A549 (cell line): ENCODE results near the gene POLD1. TPM values are rescaled to one million over a fixed set of nuclear protein-coding genes. Genes with fewer than 3 reads are reported as not detected.

Experiments used
- ATAC-seq, 2 experiments: fragments of 200-7000 bp in 1 of 2; fragments of >200 bp in 1 of 2; cut with Nextera tagmentation in 1 of 2; cut with Tn5 transposase in 1 of 2; 3 replicates each; pipeline versions ENCODE4 v1.8.0 to v1.9.1; 2018 to 2020; ENCODE audit warnings: mild to moderate bottlenecking in 1 of 2, moderate library complexity in 1 of 2
- CTCF ChIA-PET: fragments of 300-600 bp; sonication (Branson Sonifier 250); formaldehyde crosslinking; extraction: SDS; loops from one replicate; lab custom pipeline; 2021; ENCODE audit warnings: antibody characterized with exemption, inconsistent platforms; lab: Yijun Ruan, JAX
- POLR2A ChIA-PET: fragments of 350-600 bp; formaldehyde crosslinking; extraction: SDS; loops from one replicate; lab custom pipeline; 2021; ENCODE audit warnings: antibody characterized with exemption, inconsistent platforms; lab: Yijun Ruan, JAX
- DNase-seq, 2 experiments: peaks; one replicate each; pipeline versions ENCODE4 v3.0.0 to v3.0.0-alpha.2; 2011 to 2016; ENCODE audit warnings: low read depth in 1 of 2, low spot score in 1 of 2
- FAIRE-seq: peaks from 2 replicates; lab custom pipeline; 2011; peaks lifted over from hg19 to GRCh38; lab: Jason Lieb, UNC
- H3K27ac ChIP-seq, 2 experiments: fragments of >200 bp; sonication (Bioruptor Twin); formaldehyde crosslinking; 3 replicates each; pipeline ENCODE4 v1.5.1; 2016 to 2017
- H3K4me1 ChIP-seq: fragments of >200 bp; sonication (Bioruptor Twin); formaldehyde crosslinking; 3 replicates; pipeline ENCODE4 v1.6.1; 2016
- H3K4me2 ChIP-seq: fragments of >200 bp; sonication (Bioruptor Twin); formaldehyde crosslinking; 3 replicates; pipeline ENCODE4 v1.6.1; 2016
- H3K4me3 ChIP-seq: fragments of >200 bp; sonication (Bioruptor Twin); formaldehyde crosslinking; 3 replicates; pipeline ENCODE4 v1.5.1; 2016
- H3K9me3 ChIP-seq: fragments of >200 bp; sonication (Bioruptor Twin); formaldehyde crosslinking; 3 replicates; pipeline ENCODE4 v1.6.1; 2016
- BHLHE40 ChIP-seq: IDR thresholded peaks from 2 replicates; pipeline ENCODE4 v1.6.1; 2012; ENCODE audit warnings: low read depth, low read length, inconsistent platforms
- CBX8 ChIP-seq: fragments of 200-600 bp; sonication (generic); IDR thresholded peaks from 2 replicates; pipeline ENCODE4 v1.6.1; 2016
- EHMT2 ChIP-seq: fragments of 200-600 bp; sonication (generic); IDR thresholded peaks from 2 replicates; pipeline ENCODE4 v1.6.1; 2016; ENCODE audit warnings: antibody characterized with exemption, low read depth, mild to moderate bottlenecking, moderate library complexity
- ESRRA ChIP-seq: fragments of 150-350 bp; IDR thresholded peaks from 2 replicates; pipeline ENCODE4 v1.6.1; 2014; ENCODE audit warnings: mild to moderate bottlenecking, low read length, borderline replicate concordance
- FOSB ChIP-seq: fragments of 250-450 bp; sonication (Bioruptor Pico); IDR thresholded peaks from 2 replicates; pipeline ENCODE4 v1.5.0; 2020; ENCODE audit warnings: mild to moderate bottlenecking, moderate library complexity
- GATA3 ChIP-seq: IDR thresholded peaks from 2 replicates; pipeline ENCODE4 v1.6.1; 2012; ENCODE audit warnings: borderline replicate concordance
- HEYL ChIP-seq: fragments of 250-450 bp; sonication (Bioruptor Pico); IDR thresholded peaks from 2 replicates; pipeline ENCODE4 v1.8.0; 2021; ENCODE audit warnings: mild to moderate bottlenecking, moderate library complexity
- HOXB13 ChIP-seq: fragments of 250-450 bp; sonication (Bioruptor Pico); IDR thresholded peaks from 2 replicates; pipeline ENCODE4 v1.5.0; 2020; ENCODE audit warnings: low read depth, mild to moderate bottlenecking, moderate library complexity
- JUN ChIP-seq, 2 experiments: fragments of >200 bp; sonication (Bioruptor Twin); formaldehyde crosslinking; IDR thresholded peaks; 2 replicates in 1 of 2; 3 replicates in 1 of 2; pipeline ENCODE4 v1.6.1; 2016 to 2017
- KDM5A ChIP-seq: fragments of 200-600 bp; sonication (generic); IDR thresholded peaks from 2 replicates; pipeline ENCODE4 v1.6.1; 2016; ENCODE audit warnings: antibody characterized with exemption, mild to moderate bottlenecking
- MAFK ChIP-seq: fragments of 450-650 bp; IDR thresholded peaks from 2 replicates; pipeline ENCODE4 v1.6.1; 2014; ENCODE audit not compliant: partially characterized antibody
- NFE2L2 ChIP-seq: fragments of 150-350 bp; conservative IDR thresholded peaks from 2 replicates; pipeline ENCODE4 v1.6.1; 2014; ENCODE audit warnings: low read length
- RAD21 ChIP-seq, 2 experiments: fragments of >200 bp in 1 of 2; sonication (Bioruptor Twin) in 1 of 2; formaldehyde crosslinking in 1 of 2; IDR thresholded peaks in 1 of 2; conservative IDR thresholded peaks in 1 of 2; 2 replicates in 1 of 2; 3 replicates in 1 of 2; pipeline ENCODE4 v1.6.1; 2012 to 2018; ENCODE audit warnings: inconsistent platforms in 1 of 2
- SMC3 ChIP-seq: fragments of >200 bp; sonication (Bioruptor Twin); formaldehyde crosslinking; IDR thresholded peaks from 3 replicates; pipeline ENCODE4 v1.6.1; 2018; ENCODE audit warnings: inconsistent platforms
- TFCP2L1 ChIP-seq: fragments of 250-450 bp; sonication (Bioruptor Pico); IDR thresholded peaks from 2 replicates; pipeline ENCODE4 v1.5.0; 2021; ENCODE audit warnings: mild to moderate bottlenecking
- TP53 ChIP-seq: fragments of 250-450 bp; sonication (Bioruptor Pico); IDR thresholded peaks from 2 replicates; pipeline ENCODE4 v1.5.0; 2021; ENCODE audit warnings: mild to moderate bottlenecking, moderate library complexity
- ZC3H11A ChIP-seq: fragments of 450-650 bp; IDR thresholded peaks from 2 replicates; pipeline ENCODE4 v1.6.1; 2014; ENCODE audit warnings: antibody characterized with exemption, mild to moderate bottlenecking
- ZFP36 ChIP-seq: fragments of 450-650 bp; IDR thresholded peaks from 2 replicates; pipeline ENCODE4 v1.6.1; 2014; ENCODE audit warnings: borderline replicate concordance; ENCODE audit not compliant: partially characterized antibody
- WGBS: methylation state at CpG from one replicate; pipeline ENCODE4 v1.1.6; 2017; ENCODE audit errors: missing lambda C conversion rate; 5-methylcytosine and 5-hydroxymethylcytosine counted together
- polyA plus RNA-seq, 4 experiments: library from polyadenylated mRNA; depleted of rRNA in 3 of 4; stranded (reverse); fragments of >200 nt; fragmentation: RNase III in 1 of 4; extraction: RNeasy Plus Mini Kit Qiagen cat#74134 plus additional on column Dnase treatment in 1 of 4; gene quantifications; 2 replicates in 3 of 4; 3 replicates in 1 of 4; pipeline ENCODE4 v1.2.3, GENCODE V29; 2011 to 2017
- TF ChIP-seq, protein P1 (sequence below): fragments of 250-450 bp; sonication (Bioruptor Pico); IDR thresholded peaks from 2 replicates; pipeline ENCODE4 v1.5.0; 2021; ENCODE audit warnings: mild to moderate bottlenecking, moderate library complexity, borderline replicate concordance
- TF ChIP-seq, protein P2 (sequence below): fragments of 450-650 bp; IDR thresholded peaks from 2 replicates; pipeline ENCODE4 v1.6.1; 2014; ENCODE audit warnings: antibody characterized with exemption
- TF ChIP-seq, protein P3 (sequence below): fragments of 250-450 bp; sonication (Bioruptor Pico); IDR thresholded peaks from 2 replicates; pipeline ENCODE4 v1.5.0; 2020; ENCODE audit warnings: low read depth, mild to moderate bottlenecking, moderate library complexity
- TF ChIP-seq, protein P4 (sequence below): fragments of >200 bp; sonication (Bioruptor Twin); formaldehyde crosslinking; IDR thresholded peaks from 2 replicates; pipeline ENCODE4 v1.6.1; 2016
- TF ChIP-seq, protein P5 (sequence below): IDR thresholded peaks from 2 replicates; pipeline ENCODE4 v1.6.1; 2012
- TF ChIP-seq, protein P6 (sequence below): fragments of 150-350 bp; IDR thresholded peaks from 2 replicates; pipeline ENCODE4 v1.6.1; 2014; ENCODE audit warnings: low read depth, mild to moderate bottlenecking, low read length
- TF ChIP-seq, protein P7 (sequence below): fragments of >200 bp; sonication (Bioruptor Twin); formaldehyde crosslinking; IDR thresholded peaks from 3 replicates; pipeline ENCODE4 v1.6.1; 2016

POLD1 gene
- polyA plus RNA-seq, 2 of the 4 experiments (the other 2 are of a cell fraction), result 26.1 to 88.8 TPM

DNA sequence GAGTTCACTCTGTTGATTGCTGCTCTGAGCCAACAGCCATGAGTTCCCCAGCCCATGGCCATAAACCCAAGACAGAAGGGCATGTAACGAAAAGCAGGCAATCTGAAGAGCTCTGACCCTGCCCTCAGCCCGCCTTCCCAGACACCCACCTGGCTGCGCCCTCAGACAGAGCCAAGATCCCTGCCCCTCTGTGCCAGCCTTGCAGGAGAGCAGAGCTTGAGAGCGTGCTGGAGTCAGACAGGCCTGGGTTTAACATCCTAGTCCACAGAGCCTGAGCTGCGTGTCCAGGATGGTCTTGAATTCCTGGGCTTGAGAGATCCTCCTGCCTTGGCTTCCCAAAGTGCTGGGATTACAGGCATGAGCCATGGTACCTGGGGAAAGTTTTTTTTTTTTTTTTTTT, 73.2 kb downstream of the POLD1 start:
- peaks cover 16% of the 10 kb centered on the region for H3K4me1 ChIP-seq
- no peak overlapping the region for H3K4me2 ChIP-seq
- ATAC-seq (no peak), DNase-seq (no peak), FAIRE-seq (no peak)
- no peak overlapping the region for H3K27ac ChIP-seq
- 60% methylated on average over 5 of the region's 5 CpGs for WGBS
- TF ChIP-seq EHMT2, result no peak
- H3K4me3 ChIP-seq, result no peak overlapping the region
- ChIA-PET CTCF (interaction anchor here (1.0 to 1.9 kb wide), 7 partner anchors 21 to 310 kb away, joined by 3 to 9 read pairs (median 4); no protein-coding TSS in a partner anchor), POLR2A (no interaction called here)
- H3K9me3 ChIP-seq, result no peaks in the 10 kb centered on the region

DNA sequence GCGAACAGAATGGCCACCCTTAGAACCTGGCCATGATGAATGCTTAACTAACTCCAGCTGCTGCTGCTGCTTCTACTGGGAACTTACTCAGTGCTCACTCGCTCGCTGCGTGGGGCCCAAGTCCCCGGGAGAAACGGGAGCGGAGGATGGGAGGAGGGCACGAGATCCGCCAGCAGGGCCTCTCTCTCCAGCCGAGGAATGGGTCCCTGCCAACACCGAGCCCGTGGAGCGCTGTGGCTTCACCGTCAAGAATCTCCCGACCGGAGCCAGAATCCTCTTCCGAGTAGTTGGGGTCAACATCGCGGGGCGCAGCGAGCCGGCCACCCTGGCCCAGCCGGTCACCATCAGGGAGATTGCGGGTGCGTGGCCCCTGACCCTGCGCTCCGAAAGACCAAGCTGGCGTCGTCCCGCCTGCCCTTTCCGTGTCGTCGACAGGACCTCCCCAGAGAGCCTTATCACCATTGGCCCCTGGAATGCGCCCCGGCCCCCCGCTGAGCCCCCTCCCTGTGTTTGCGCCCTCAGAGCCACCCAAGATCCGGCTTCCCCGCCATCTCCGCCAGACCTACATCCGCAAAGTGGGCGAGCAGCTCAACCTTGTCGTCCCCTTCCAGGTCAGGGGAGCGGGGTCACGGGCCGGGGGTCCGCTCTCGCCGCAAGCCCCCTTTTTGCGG, 74.4 kb downstream of the POLD1 start:
- Histone ChIP-seq H3K4me1 (peaks cover 16% of the 10 kb centered on the region), H3K9me3 (no peaks in the 10 kb centered on the region), H3K4me3 (no peak overlapping the region), H3K27ac (peak overlapping the region in 1 of 2 experiments; percentile 24; a peak in 1 of 6 replicates), H3K4me2 (no peak overlapping the region)
- FAIRE-seq (no peak), ATAC-seq (no peak), DNase-seq (no peak)
- CTCF ChIA-PET, result interaction anchor here (0.6 to 1.8 kb wide), 8 partner anchors 15 to 101 kb away, joined by 3 to 7 read pairs (median 4); no protein-coding TSS in a partner anchor
- 68% methylated on average over 47 of the region's 50 CpGs for WGBS
- TF ChIP-seq EHMT2, result no peak
- no peak for TF ChIP-seq KDM5A
- no peak for TF ChIP-seq TFCP2L1
- no peak for TF ChIP-seq NFE2L2
- TF ChIP-seq FOSB (CRISPR knock-in tag), result no peak
- TF ChIP-seq, protein P1, sequence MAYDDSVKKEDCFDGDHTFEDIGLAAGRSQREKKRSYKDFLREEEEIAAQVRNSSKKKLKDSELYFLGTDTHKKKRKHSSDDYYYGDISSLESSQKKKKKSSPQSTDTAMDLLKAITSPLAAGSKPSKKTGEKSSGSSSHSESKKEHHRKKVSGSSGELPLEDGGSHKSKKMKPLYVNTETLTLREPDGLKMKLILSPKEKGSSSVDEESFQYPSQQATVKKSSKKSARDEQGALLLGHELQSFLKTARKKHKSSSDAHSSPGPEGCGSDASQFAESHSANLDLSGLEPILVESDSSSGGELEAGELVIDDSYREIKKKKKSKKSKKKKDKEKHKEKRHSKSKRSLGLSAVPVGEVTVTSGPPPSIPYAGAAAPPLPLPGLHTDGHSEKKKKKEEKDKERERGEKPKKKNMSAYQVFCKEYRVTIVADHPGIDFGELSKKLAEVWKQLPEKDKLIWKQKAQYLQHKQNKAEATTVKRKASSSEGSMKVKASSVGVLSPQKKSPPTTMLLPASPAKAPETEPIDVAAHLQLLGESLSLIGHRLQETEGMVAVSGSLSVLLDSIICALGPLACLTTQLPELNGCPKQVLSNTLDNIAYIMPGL (CRISPR knock-in tag), result no peak
- no peak for TF ChIP-seq ZC3H11A
- TF ChIP-seq BHLHE40, result no peak
- no peak for TF ChIP-seq RAD21 (conservative IDR thresholded peaks at IDR 0.05 in 1 of 2, IDR thresholded peaks at IDR 0.05 in 1 of 2)
- TF ChIP-seq, protein P2, sequence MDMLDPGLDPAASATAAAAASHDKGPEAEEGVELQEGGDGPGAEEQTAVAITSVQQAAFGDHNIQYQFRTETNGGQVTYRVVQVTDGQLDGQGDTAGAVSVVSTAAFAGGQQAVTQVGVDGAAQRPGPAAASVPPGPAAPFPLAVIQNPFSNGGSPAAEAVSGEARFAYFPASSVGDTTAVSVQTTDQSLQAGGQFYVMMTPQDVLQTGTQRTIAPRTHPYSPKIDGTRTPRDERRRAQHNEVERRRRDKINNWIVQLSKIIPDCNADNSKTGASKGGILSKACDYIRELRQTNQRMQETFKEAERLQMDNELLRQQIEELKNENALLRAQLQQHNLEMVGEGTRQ, result no peak
- TF ChIP-seq, protein P3, sequence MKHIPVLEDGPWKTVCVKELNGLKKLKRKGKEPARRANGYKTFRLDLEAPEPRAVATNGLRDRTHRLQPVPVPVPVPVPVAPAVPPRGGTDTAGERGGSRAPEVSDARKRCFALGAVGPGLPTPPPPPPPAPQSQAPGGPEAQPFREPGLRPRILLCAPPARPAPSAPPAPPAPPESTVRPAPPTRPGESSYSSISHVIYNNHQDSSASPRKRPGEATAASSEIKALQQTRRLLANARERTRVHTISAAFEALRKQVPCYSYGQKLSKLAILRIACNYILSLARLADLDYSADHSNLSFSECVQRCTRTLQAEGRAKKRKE (CRISPR knock-in tag), result no peak
- no peak for TF ChIP-seq HEYL
- TF ChIP-seq, protein P4, sequence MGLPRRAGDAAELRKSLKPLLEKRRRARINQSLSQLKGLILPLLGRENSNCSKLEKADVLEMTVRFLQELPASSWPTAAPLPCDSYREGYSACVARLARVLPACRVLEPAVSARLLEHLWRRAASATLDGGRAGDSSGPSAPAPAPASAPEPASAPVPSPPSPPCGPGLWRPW, result no peak
- no peak for TF ChIP-seq HOXB13 (CRISPR knock-in tag)
- TF ChIP-seq, protein P5, sequence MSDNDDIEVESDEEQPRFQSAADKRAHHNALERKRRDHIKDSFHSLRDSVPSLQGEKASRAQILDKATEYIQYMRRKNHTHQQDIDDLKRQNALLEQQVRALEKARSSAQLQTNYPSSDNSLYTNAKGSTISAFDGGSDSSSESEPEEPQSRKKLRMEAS, result no peak
- TF ChIP-seq SMC3, result no peak
- TF ChIP-seq MAFK, result no peak
- POLR2A ChIA-PET, result interaction anchor here (0.7 kb wide), 1 partner anchor 64 kb away, joined by 8 read pairs; no protein-coding TSS in a partner anchor

DNA sequence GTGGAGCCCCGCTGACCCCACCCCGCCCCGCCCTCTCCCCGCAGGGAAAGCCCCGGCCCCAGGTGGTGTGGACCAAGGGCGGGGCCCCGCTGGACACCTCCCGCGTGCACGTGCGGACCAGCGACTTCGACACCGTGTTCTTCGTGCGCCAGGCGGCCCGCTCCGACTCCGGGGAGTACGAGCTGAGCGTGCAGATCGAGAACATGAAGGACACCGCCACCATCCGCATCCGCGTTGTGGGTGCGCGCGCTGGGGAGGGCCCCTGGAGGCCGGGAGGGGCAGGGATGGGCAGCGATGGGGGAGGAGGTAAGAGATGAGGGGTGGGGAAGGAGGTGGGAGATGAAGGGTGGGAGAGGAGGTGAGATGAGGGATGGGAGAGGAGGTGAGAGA, 74.9 kb downstream of the POLD1 start:
- no peak for FAIRE-seq
- WGBS, result 66% methylated on average over 10 of the region's 32 CpGs
- peaks cover 16% of the 10 kb centered on the region for H3K4me1 ChIP-seq
- H3K4me2 ChIP-seq, result no peak overlapping the region
- peak overlapping the region in 1 of 2 experiments; percentile 24; a peak in 1 of 6 replicates for H3K27ac ChIP-seq
- H3K4me3 ChIP-seq, result no peak overlapping the region
- no peak for ATAC-seq
- DNase-seq, result no peak
- POLR2A ChIA-PET, result no interaction called here
- no peaks in the 10 kb centered on the region for H3K9me3 ChIP-seq
- CTCF ChIA-PET, result interaction anchor here (0.6 to 1.8 kb wide), 5 partner anchors 23 to 102 kb away, joined by 3 to 7 read pairs (median 4); no protein-coding TSS in a partner anchor
- TF ChIP-seq JUN (IDR thresholded peaks at IDR 0.05), result no peak
- no peak for TF ChIP-seq CBX8
- TF ChIP-seq, protein P6, sequence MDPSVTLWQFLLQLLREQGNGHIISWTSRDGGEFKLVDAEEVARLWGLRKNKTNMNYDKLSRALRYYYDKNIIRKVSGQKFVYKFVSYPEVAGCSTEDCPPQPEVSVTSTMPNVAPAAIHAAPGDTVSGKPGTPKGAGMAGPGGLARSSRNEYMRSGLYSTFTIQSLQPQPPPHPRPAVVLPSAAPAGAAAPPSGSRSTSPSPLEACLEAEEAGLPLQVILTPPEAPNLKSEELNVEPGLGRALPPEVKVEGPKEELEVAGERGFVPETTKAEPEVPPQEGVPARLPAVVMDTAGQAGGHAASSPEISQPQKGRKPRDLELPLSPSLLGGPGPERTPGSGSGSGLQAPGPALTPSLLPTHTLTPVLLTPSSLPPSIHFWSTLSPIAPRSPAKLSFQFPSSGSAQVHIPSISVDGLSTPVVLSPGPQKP, result no peak
- TF ChIP-seq GATA3, result no peak
- no peak for TF ChIP-seq ZFP36
- no peak for TF ChIP-seq ESRRA
- TF ChIP-seq TP53, result no peak
- TF ChIP-seq, protein P7, sequence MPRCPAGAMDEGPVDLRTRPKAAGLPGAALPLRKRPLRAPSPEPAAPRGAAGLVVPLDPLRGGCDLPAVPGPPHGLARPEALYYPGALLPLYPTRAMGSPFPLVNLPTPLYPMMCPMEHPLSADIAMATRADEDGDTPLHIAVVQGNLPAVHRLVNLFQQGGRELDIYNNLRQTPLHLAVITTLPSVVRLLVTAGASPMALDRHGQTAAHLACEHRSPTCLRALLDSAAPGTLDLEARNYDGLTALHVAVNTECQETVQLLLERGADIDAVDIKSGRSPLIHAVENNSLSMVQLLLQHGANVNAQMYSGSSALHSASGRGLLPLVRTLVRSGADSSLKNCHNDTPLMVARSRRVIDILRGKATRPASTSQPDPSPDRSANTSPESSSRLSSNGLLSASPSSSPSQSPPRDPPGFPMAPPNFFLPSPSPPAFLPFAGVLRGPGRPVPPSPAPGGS, result no peak
- TF ChIP-seq, protein P3 (CRISPR knock-in tag), result no peak
